Measurements from ENCODE around the gene PNMA8C. TPM values are rescaled to one million over a fixed set of nuclear protein-coding genes. Genes with fewer than 3 reads are reported as not detected.

The PNMA8C gene
- total RNA-seq, 1 experiment from 2014 or later = not detected

DNA sequence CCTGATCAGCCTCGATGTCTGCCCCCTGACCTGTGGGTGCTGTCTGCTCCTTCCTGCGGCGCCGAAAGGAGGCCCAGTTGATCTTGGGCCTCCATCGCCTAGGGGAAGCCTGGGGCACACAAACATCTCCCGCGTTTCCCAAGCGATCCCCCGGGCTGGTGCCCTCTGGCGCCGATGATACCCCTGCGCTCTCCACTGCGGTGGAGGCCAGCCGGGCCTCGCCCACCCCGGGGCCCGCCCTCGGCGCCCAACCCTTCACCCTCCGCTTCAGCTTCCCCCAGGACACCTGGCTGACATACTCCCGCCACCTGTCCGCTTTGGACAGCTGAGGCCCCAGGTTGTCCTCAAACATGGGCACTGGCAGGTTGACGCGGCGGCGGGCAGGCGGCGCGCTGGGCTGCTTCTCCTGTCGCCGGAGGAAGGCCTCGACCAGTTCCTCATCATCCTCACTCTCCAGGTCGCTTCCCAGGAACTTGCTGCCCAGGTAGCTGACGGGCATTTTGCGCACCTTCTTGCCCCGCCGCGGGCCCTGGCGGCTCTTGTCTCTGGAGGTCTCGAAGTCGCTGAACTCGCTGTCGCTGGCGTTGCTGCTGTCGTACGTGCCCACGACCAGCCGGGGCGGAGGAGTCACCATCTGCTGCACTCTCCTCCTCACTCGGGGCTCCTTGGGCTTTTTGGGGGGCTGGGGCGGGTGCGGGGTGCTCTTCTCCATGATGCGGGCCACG, 16.6 kb downstream of the PNMA8C start:
- Histone ChIP-seq H3K27me3 (ENCODE audit: control insufficient read depth, insufficient read depth, low read length) (no peaks in the 10 kb centered on the region), H3K36me3 (ENCODE audit: control insufficient read depth, insufficient read depth, low read length) (no peaks in the 10 kb centered on the region), H3K4me1 (ENCODE audit: control insufficient read depth, insufficient read depth, low read length) (0 out of 2 replicates have a peak, but pooled peaks cover 3% of the 10 kb centered on the region), H3K27ac (ENCODE audit: low read length) (no peak overlapping the region), H3K9me3 (ENCODE audit: control insufficient read depth, insufficient read depth, low read depth, low read length) (no peaks in the 10 kb centered on the region), H3K4me3 (ENCODE audit: low read depth in 2 of 2, low read length in 2 of 2) (peak overlapping the region; percentile 37 to 57)
- ChIA-PET POLR2A (no interaction called here), CTCF (no interaction called here)
- intact Hi-C loops (cut with micrococcal nuclease; ENCODE audit: unreplicated experiment) (no loop called here), in situ Hi-C loops (cut with HindIII; ENCODE audit: low pct_unique_long_range_greater_than_20kb, low sequenced_read_pairs) (no loop called here)
- no TSS peak for BruUV-seq (replicated peaks)
- ATAC-seq = no peak
- TF ChIP-seq SIN3A (IDR thresholded peaks at IDR 0.05; ENCODE audit: borderline replicate concordance, insufficient read depth, low read depth, low read length) (no peak), TCF7L2 (IDR thresholded peaks at IDR 0.05; ENCODE audit: low read depth, low read length) (no peak), POLR2AphosphoS5 (IDR thresholded peaks at IDR 0.05; ENCODE audit: low read depth, low read length) (no peak)
- TF ChIP-seq, protein P1, sequence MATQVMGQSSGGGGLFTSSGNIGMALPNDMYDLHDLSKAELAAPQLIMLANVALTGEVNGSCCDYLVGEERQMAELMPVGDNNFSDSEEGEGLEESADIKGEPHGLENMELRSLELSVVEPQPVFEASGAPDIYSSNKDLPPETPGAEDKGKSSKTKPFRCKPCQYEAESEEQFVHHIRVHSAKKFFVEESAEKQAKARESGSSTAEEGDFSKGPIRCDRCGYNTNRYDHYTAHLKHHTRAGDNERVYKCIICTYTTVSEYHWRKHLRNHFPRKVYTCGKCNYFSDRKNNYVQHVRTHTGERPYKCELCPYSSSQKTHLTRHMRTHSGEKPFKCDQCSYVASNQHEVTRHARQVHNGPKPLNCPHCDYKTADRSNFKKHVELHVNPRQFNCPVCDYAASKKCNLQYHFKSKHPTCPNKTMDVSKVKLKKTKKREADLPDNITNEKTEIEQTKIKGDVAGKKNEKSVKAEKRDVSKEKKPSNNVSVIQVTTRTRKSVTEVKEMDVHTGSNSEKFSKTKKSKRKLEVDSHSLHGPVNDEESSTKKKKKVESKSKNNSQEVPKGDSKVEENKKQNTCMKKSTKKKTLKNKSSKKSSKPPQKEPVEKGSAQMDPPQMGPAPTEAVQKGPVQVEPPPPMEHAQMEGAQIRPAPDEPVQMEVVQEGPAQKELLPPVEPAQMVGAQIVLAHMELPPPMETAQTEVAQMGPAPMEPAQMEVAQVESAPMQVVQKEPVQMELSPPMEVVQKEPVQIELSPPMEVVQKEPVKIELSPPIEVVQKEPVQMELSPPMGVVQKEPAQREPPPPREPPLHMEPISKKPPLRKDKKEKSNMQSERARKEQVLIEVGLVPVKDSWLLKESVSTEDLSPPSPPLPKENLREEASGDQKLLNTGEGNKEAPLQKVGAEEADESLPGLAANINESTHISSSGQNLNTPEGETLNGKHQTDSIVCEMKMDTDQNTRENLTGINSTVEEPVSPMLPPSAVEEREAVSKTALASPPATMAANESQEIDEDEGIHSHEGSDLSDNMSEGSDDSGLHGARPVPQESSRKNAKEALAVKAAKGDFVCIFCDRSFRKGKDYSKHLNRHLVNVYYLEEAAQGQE (IDR thresholded peaks at IDR 0.05; ENCODE audit: insufficient read depth in 1 of 2, low read depth in 2 of 2, low read length in 1 of 2) = no peak
- TF ChIP-seq, protein P2, sequence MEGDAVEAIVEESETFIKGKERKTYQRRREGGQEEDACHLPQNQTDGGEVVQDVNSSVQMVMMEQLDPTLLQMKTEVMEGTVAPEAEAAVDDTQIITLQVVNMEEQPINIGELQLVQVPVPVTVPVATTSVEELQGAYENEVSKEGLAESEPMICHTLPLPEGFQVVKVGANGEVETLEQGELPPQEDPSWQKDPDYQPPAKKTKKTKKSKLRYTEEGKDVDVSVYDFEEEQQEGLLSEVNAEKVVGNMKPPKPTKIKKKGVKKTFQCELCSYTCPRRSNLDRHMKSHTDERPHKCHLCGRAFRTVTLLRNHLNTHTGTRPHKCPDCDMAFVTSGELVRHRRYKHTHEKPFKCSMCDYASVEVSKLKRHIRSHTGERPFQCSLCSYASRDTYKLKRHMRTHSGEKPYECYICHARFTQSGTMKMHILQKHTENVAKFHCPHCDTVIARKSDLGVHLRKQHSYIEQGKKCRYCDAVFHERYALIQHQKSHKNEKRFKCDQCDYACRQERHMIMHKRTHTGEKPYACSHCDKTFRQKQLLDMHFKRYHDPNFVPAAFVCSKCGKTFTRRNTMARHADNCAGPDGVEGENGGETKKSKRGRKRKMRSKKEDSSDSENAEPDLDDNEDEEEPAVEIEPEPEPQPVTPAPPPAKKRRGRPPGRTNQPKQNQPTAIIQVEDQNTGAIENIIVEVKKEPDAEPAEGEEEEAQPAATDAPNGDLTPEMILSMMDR (IDR thresholded peaks at IDR 0.05) = no peak
- DNase-seq (ENCODE audit: low read depth, low spot score) = no peak

DNA sequence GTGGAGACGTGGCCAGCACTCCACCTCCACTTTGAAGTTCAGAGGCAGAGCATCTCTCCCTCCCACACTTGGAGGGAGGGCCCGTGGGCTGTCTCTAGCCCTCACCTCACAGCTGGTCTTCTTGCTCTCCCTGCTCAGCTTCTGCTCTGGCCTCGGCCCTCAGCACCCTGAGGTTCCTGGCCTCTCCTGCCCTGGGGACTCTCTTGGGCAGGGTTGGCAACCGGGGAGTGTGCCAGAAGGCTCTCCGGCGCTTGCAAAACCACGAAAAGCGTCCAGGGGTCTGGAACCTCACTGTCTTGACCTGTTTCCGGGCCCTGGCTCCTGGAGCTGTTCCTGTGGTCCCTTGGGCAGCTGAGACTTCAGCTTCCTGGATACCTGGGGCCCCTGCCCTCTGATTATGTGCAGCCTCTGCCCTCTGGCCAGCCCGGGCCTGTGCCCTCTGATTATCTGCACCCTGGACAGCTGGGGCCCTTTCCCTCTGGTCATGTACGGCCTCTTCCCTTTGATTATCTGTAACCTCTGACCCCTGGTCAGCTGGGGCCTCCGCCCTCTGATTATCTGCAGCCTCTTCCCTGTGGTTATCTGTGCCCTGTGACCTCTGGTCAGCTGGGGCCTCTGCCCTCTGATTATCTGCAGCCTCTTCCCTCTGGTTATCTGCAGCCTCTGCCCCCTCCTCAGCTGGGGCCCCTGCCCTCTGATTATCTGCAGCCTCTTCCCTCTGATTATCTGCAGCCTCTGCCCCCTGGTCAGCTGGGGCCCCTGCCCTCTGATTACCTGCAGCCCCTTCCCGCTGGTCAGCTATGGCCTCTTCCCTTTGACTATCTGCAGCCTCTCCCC, 17.4 kb downstream of the PNMA8C start:
- in situ Hi-C loops (cut with HindIII; ENCODE audit: low pct_unique_long_range_greater_than_20kb, low sequenced_read_pairs) (no loop called here), intact Hi-C loops (cut with micrococcal nuclease; ENCODE audit: unreplicated experiment) (no loop called here)
- TF ChIP-seq, protein P2 (IDR thresholded peaks at IDR 0.05) = no peak
- TF ChIP-seq, protein P1 (IDR thresholded peaks at IDR 0.05; ENCODE audit: insufficient read depth in 1 of 2, low read depth in 2 of 2, low read length in 1 of 2) = no peak
- TF ChIP-seq POLR2AphosphoS5 (IDR thresholded peaks at IDR 0.05; ENCODE audit: low read depth, low read length) (no peak), TCF7L2 (IDR thresholded peaks at IDR 0.05; ENCODE audit: low read depth, low read length) (no peak), SIN3A (IDR thresholded peaks at IDR 0.05; ENCODE audit: borderline replicate concordance, insufficient read depth, low read depth, low read length) (no peak)
- 0 out of 2 replicates have a peak, but pooled peaks cover 3% of the 10 kb centered on the region for H3K4me1 ChIP-seq (ENCODE audit: control insufficient read depth, insufficient read depth, low read length)
- H3K4me3 ChIP-seq (ENCODE audit: low read depth in 2 of 2, low read length in 2 of 2) = peak overlapping the region; percentile 37 to 57; a peak in 3 of 4 replicates
- DNase-seq (ENCODE audit: low read depth, low spot score) (no peak), ATAC-seq (no peak)
- no peaks in the 10 kb centered on the region for H3K27me3 ChIP-seq (ENCODE audit: control insufficient read depth, insufficient read depth, low read length)
- ChIA-PET CTCF (no interaction called here), POLR2A (no interaction called here)
- no peaks in the 10 kb centered on the region for H3K9me3 ChIP-seq (ENCODE audit: control insufficient read depth, insufficient read depth, low read depth, low read length)
- no TSS peak for BruUV-seq (replicated peaks)
- H3K27ac ChIP-seq (ENCODE audit: low read length) = no peak overlapping the region
- no peaks in the 10 kb centered on the region for H3K36me3 ChIP-seq (ENCODE audit: control insufficient read depth, insufficient read depth, low read length)

All from Panc1 (cell line).